Suprapubic skin (tissue), 4 donors: ENCODE measurements around the gene BIN1.

ENCODE experiments used
- EP300 ChIP-seq: sonication (generic); formaldehyde crosslinking; IDR thresholded peaks from one replicate; pipeline ENCODE4 v1.6.1; 2017; ENCODE audit warnings: antibody characterized with exemption
- POLR2A ChIP-seq, 2 donors: fragments of 450-650 bp; IDR thresholded peaks; one replicate each; pipeline ENCODE4 v1.6.1; 2017; ENCODE audit warnings: antibody characterized with exemption in 2 of 2, mild to moderate bottlenecking in 2 of 2, moderate library complexity in 2 of 2
- POLR2AphosphoS5 ChIP-seq, 3 donors: sonication (generic); formaldehyde crosslinking; IDR thresholded peaks; one replicate each; pipeline ENCODE4 v1.6.1; 2017; ENCODE audit warnings: antibody characterized with exemption in 3 of 3
- TF ChIP-seq, protein P1 (sequence below), 2 donors: fragments of 200-600 bp in 1 of 2; fragments of 450-650 bp in 1 of 2; sonication (generic) in 1 of 2; IDR thresholded peaks; one replicate each; pipeline ENCODE4 v1.5.1; 2016 to 2019; ENCODE audit warnings: antibody characterized with exemption in 2 of 2, mild to moderate bottlenecking in 1 of 2, moderate library complexity in 1 of 2

DNA sequence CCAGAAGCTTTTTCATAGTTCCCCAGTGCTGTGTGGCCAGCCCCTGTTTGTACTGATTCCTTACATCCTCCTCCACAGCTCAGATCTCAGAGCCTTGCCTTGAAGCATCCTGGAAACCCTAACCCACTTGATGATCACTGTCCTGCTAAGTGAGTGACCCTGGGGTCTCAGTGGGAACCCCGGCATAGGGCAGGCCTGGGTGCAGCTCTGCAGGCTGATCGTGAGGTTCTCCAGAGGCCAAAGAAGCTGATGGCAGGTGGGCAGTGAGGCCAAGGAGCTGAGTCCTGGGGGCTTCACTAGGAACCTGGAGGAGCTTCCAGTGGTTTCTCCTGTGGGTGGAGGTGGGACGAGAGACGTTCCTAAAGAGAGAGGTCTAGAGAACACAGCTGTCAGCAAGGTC is 47.4 kb upstream of the BIN1 start:
- TF ChIP-seq, protein P1, sequence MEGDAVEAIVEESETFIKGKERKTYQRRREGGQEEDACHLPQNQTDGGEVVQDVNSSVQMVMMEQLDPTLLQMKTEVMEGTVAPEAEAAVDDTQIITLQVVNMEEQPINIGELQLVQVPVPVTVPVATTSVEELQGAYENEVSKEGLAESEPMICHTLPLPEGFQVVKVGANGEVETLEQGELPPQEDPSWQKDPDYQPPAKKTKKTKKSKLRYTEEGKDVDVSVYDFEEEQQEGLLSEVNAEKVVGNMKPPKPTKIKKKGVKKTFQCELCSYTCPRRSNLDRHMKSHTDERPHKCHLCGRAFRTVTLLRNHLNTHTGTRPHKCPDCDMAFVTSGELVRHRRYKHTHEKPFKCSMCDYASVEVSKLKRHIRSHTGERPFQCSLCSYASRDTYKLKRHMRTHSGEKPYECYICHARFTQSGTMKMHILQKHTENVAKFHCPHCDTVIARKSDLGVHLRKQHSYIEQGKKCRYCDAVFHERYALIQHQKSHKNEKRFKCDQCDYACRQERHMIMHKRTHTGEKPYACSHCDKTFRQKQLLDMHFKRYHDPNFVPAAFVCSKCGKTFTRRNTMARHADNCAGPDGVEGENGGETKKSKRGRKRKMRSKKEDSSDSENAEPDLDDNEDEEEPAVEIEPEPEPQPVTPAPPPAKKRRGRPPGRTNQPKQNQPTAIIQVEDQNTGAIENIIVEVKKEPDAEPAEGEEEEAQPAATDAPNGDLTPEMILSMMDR (IDR thresholded peaks at IDR 0.05) = no peak
- TF ChIP-seq POLR2AphosphoS5 (IDR thresholded peaks at IDR 0.05) = no peak
- TF ChIP-seq POLR2A (IDR thresholded peaks at IDR 0.05) = no peak
- TF ChIP-seq EP300 = no peak
